ENCODE data around the gene CDA.

- TF ChIP-seq CTCF (IDR thresholded peaks at IDR 0.05) (no peak), POLR2A (IDR thresholded peaks at IDR 0.05) (no peak)
Measured at GRCh38 chr1:20555025-20555757, 33.7 kb upstream of the CDA start.
